Smooth muscle cell (in vitro differentiated cells): ENCODE results near the gene MRTFB. TPM values are rescaled to one million over a fixed set of nuclear protein-coding genes. Genes with fewer than 3 reads are reported as not detected.

Source experiments
- DNase-seq: peaks from one replicate; lab custom pipeline; 2025; ENCODE audit not compliant: unreplicated experiment; lab: John Stamatoyannopoulos, UW
- H2AFZ ChIP-seq: fragments of 200-600 bp; sonication (generic); 2 replicates; pipeline ENCODE4 v1.6.0; 2016; ENCODE audit warnings: antibody characterized with exemption, low read depth, mild to moderate bottlenecking
- H3F3A ChIP-seq: fragments of 200-600 bp; sonication (generic); 2 replicates; pipeline ENCODE4 v1.6.0; 2017; ENCODE audit warnings: antibody characterized with exemption, low read depth
- H3K27ac ChIP-seq: fragments of 200-600 bp; sonication (generic); 2 replicates; pipeline ENCODE4 v1.5.1; 2016; ENCODE audit warnings: low read depth, mild to moderate bottlenecking
- H3K27me3 ChIP-seq: fragments of 200-600 bp; sonication (generic); 2 replicates; pipeline ENCODE4 v1.6.1; 2016; ENCODE audit warnings: low read depth, mild to moderate bottlenecking
- H3K36me3 ChIP-seq: fragments of 200-600 bp; sonication (generic); 2 replicates; pipeline ENCODE4 v1.5.1; 2016; ENCODE audit warnings: low read depth
- H3K4me1 ChIP-seq: fragments of 200-600 bp; sonication (generic); 2 replicates; pipeline ENCODE4 v1.5.1; 2016; ENCODE audit warnings: low read depth
- H3K4me2 ChIP-seq: fragments of 200-600 bp; sonication (generic); 2 replicates; pipeline ENCODE4 v1.6.0; 2016; ENCODE audit warnings: mild to moderate bottlenecking
- H3K4me3 ChIP-seq: fragments of 200-600 bp; sonication (generic); 2 replicates; pipeline ENCODE4 v1.5.1; 2016; ENCODE audit warnings: mild to moderate bottlenecking
- H3K79me2 ChIP-seq: fragments of 200-600 bp; sonication (generic); 2 replicates; pipeline ENCODE4 v1.6.0; 2016; ENCODE audit warnings: low read depth, mild to moderate bottlenecking
- H3K9ac ChIP-seq: fragments of 200-600 bp; sonication (generic); 2 replicates; pipeline ENCODE4 v1.6.0; 2016; ENCODE audit warnings: low read depth
- H3K9me3 ChIP-seq: fragments of 200-600 bp; sonication (generic); replicated peaks from 2 replicates; pipeline ENCODE4 v1.5.1; 2016; ENCODE audit warnings: low read depth
- H4K20me1 ChIP-seq: fragments of 200-600 bp; sonication (generic); 2 replicates; pipeline ENCODE4 v1.6.0; 2016; ENCODE audit warnings: low read depth
- WGBS: methylation state at CpG from one replicate; pipeline ENCODE4 v1.1.7; 2016; ENCODE audit warnings: low lambda C conversion rate; 5-methylcytosine and 5-hydroxymethylcytosine counted together
- polyA plus RNA-seq: library from polyadenylated mRNA; unstranded; fragments of >200 nt; fragmentation: Nextera tagmentation; extraction: Ambion mirVana; gene quantifications from 2 replicates; pipeline ENCODE4 v1.2.1, GENCODE V29; 2016
- total RNA-seq: library from RNA; depleted of rRNA; stranded (reverse); fragments of >200 nt; gene quantifications from 2 replicates; pipeline ENCODE4 v1.2.3, GENCODE V29; 2014
- TF ChIP-seq, protein P1 (sequence below): fragments of 200-600 bp; sonication (generic); IDR thresholded peaks from 2 replicates; pipeline ENCODE4 v1.5.1; 2017; ENCODE audit warnings: borderline replicate concordance, mild to moderate bottlenecking, antibody characterized with exemption; ENCODE audit not compliant: insufficient read depth, poor library complexity, severe bottlenecking

The MRTFB gene
- total and polyA plus RNA-seq, 2 experiments from 2014 or later: 6.8 to 22.6 TPM

DNA sequence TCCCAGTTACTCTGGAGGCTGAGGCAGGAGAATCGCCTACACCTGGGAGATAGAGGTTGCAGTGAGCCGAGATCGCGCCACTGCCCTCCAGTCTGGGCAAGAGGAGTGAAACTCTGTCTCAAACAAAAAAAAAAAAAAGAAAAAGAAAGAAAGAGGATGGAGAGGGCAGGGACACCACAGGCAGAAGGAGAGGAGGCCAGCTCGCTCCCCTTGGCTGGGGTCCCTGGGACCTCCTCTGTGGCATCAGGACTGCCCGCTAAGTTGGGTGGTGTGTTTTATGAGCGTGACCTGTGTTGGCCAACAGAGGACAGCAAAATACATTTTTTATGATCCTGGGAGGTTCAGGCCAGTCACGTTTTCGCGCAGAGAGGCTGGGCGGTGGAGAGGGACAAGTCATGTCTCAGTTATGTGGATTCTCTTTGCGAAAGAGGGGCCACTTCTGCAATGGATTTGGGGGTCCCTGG is 229.6 kb downstream of the MRTFB start:
- H2AFZ ChIP-seq: no peak overlapping the region
- no peak overlapping the region for H3K9ac ChIP-seq
- peak overlapping the region; percentile 95 for H3K4me3 ChIP-seq
- no peaks in the 10 kb centered on the region for H3K36me3 ChIP-seq
- 33% methylated on average over 12 of the region's 12 CpGs for WGBS
- peak; percentile 56 for DNase-seq
- peak overlapping the region; percentile 78 for H3K27ac ChIP-seq
- H3K27me3 ChIP-seq: no peaks in the 10 kb centered on the region
- peaks cover 24% of the 10 kb centered on the region for H4K20me1 ChIP-seq
- no peaks in the 10 kb centered on the region for H3K9me3 ChIP-seq
- H3K79me2 ChIP-seq: peaks cover 36% of the 10 kb centered on the region
- TF ChIP-seq, protein P1, sequence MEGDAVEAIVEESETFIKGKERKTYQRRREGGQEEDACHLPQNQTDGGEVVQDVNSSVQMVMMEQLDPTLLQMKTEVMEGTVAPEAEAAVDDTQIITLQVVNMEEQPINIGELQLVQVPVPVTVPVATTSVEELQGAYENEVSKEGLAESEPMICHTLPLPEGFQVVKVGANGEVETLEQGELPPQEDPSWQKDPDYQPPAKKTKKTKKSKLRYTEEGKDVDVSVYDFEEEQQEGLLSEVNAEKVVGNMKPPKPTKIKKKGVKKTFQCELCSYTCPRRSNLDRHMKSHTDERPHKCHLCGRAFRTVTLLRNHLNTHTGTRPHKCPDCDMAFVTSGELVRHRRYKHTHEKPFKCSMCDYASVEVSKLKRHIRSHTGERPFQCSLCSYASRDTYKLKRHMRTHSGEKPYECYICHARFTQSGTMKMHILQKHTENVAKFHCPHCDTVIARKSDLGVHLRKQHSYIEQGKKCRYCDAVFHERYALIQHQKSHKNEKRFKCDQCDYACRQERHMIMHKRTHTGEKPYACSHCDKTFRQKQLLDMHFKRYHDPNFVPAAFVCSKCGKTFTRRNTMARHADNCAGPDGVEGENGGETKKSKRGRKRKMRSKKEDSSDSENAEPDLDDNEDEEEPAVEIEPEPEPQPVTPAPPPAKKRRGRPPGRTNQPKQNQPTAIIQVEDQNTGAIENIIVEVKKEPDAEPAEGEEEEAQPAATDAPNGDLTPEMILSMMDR: peak; percentile 48
- H3K4me2 ChIP-seq: peak overlapping the region; percentile 88
- H3F3A ChIP-seq: peaks cover 4% of the 10 kb centered on the region
- peaks cover 21% of the 10 kb centered on the region for H3K4me1 ChIP-seq

DNA sequence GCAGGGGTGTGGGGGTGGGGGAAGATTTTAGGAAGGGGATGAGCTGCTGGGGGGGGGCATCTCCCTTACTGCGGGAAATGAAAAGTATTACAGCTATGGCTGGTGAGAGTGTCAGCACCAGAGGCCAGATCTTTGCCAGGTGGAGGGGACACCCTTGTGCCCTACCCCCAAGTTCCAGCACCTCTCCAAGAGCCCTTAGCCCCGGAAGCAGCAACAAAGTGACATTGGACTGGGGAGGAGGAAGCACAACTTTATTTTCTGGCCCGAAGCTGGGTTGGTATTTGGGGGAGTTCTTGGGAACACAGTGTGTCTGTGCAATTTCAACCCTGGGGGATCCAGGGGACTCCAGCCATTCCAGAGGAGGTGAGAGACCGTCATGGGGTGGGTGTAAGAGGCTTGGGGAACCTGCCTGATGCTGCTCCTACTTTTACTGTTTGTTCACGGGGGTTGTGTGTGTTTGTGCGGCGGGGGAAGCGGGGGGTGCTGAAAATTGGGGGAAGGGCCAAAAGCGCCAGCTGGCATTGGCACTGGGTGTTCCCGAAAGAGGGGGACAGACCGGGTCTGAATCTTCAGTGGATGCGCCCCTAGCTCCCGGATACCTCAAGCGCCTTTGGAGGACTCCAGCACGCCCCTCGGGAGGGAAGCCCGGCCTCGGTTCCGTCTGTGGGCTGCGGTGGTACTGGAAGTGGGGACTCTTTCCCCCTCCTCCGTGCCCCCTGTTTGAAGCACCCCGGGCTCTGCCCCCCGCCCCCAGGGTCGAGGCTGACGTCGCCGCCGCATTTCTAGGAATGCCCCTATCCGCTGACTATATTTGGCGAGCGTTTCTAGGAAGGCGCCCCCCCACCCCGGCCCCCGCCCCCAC is 230.3 kb downstream of the MRTFB start:
- H4K20me1 ChIP-seq: peaks cover 31% of the 10 kb centered on the region
- no peaks in the 10 kb centered on the region for H3K9me3 ChIP-seq
- peak overlapping the region; percentile 71 for H3K9ac ChIP-seq
- peak overlapping the region; percentile 78 for H3K27ac ChIP-seq
- WGBS: 5% methylated on average over 20 of the region's 34 CpGs
- TF ChIP-seq, protein P1: no peak
- peaks cover 4% of the 10 kb centered on the region for H3F3A ChIP-seq
- no peaks in the 10 kb centered on the region for H3K36me3 ChIP-seq
- no peaks in the 10 kb centered on the region for H3K27me3 ChIP-seq
- peak overlapping the region; percentile 95 for H3K4me3 ChIP-seq
- peak overlapping the region; percentile 88 for H3K4me2 ChIP-seq
- peak overlapping the region; percentile 23 for H2AFZ ChIP-seq
- peaks cover 43% of the 10 kb centered on the region for H3K79me2 ChIP-seq
- peaks cover 26% of the 10 kb centered on the region for H3K4me1 ChIP-seq
- peak; percentile 47 for DNase-seq

DNA sequence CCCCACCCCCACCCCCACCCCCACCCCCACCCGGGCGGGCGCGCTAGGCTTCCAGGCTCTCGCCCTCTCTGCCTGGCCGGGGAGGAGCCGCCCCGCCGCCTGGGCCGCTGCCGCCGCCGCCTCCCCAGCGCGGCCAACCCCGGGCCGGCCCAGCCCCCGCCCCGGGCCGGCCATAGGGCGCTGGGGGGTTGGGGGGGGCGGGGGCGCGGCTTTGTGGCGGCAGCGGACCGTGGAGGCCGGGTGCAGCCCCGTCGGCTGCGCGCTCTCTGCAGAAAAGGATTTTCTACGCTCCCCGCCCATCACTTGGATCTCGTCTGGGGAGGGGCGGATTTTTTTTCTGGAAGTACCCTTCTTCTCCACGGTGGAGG is 230.9 kb downstream of the MRTFB start:
- Histone ChIP-seq H3K27me3 (no peaks in the 10 kb centered on the region), H4K20me1 (peaks cover 37% of the 10 kb centered on the region), H3K9me3 (no peaks in the 10 kb centered on the region), H3K4me3 (peak overlapping the region; percentile 95), H3K79me2 (peaks cover 49% of the 10 kb centered on the region), H3K36me3 (no peaks in the 10 kb centered on the region), H3K4me1 (peaks cover 32% of the 10 kb centered on the region), H2AFZ (peak overlapping the region; percentile 72), H3K4me2 (peak overlapping the region; percentile 99), H3K27ac (peak overlapping the region; percentile 31), H3F3A (peaks cover 4% of the 10 kb centered on the region), H3K9ac (peak overlapping the region; percentile 75)
- DNase-seq: peak; percentile 47
- TF ChIP-seq, protein P1: no peak
- 0% methylated on average over 4 of the region's 37 CpGs for WGBS
